ENCODE data around the gene CDHR3. TPM values are rescaled to one million over a fixed set of nuclear protein-coding genes. Genes with fewer than 3 reads are reported as not detected.

Gene CDHR3, protein sequence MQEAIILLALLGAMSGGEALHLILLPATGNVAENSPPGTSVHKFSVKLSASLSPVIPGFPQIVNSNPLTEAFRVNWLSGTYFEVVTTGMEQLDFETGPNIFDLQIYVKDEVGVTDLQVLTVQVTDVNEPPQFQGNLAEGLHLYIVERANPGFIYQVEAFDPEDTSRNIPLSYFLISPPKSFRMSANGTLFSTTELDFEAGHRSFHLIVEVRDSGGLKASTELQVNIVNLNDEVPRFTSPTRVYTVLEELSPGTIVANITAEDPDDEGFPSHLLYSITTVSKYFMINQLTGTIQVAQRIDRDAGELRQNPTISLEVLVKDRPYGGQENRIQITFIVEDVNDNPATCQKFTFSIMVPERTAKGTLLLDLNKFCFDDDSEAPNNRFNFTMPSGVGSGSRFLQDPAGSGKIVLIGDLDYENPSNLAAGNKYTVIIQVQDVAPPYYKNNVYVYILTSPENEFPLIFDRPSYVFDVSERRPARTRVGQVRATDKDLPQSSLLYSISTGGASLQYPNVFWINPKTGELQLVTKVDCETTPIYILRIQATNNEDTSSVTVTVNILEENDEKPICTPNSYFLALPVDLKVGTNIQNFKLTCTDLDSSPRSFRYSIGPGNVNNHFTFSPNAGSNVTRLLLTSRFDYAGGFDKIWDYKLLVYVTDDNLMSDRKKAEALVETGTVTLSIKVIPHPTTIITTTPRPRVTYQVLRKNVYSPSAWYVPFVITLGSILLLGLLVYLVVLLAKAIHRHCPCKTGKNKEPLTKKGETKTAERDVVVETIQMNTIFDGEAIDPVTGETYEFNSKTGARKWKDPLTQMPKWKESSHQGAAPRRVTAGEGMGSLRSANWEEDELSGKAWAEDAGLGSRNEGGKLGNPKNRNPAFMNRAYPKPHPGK
- 4.0 and 5.9 TPM in 2 replicates for total RNA-seq

DNA sequence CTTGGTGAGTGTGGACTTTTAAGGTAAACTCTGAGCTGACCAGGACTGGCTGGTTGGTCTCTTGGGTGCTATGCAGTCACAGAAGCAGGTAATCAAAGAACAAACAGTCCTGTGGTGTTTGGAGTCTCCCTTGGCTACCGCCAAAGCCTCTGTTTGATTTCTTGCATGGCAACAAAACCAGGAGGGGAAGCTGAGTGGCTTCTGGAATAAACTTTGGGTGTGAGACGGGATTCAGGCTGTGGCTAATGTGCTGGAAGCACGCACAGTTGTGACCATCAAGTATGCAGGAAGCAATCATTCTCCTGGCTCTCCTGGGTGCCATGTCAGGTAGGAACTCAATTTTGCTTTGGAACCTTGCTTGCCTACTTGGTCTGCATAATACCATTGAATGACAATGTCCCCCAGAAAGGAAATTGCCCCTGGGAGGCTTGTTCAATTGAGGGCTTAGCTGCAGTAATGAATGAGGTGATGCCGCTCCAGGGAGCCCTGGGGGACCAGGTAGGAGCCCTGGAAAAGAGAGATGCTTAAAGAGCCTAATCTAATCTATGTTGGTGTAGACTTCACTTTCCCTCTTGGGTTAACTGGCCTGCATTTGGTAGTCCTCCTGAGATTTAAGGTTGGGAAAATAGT, at the start of gene CDHR3:
Gene CDHR3 (plus strand): TSS at position 227 of the 630 bp plus-strand sequence. CDS start 55 bp downstream, at position 282.

Other genes starting within 250 kb of the CDHR3 start
- gene ATXN7L1, start 86.7 kb upstream of the CDHR3 start, total RNA-seq: 7.9 and 8.2 TPM in 2 replicates
- 66.1 and 67.6 TPM in 2 replicates for gene SYPL1, start 149.0 kb downstream of the CDHR3 start, total RNA-seq

Measured in uterine smooth muscle cell (primary cell).